Measurements from ENCODE around the gene CLEC6A.
"Not testable (repeated sequence)": the region's sequence is repeated elsewhere in the genome, so short reads cannot be mapped to it uniquely, and the experiment has no call there.

DNA sequence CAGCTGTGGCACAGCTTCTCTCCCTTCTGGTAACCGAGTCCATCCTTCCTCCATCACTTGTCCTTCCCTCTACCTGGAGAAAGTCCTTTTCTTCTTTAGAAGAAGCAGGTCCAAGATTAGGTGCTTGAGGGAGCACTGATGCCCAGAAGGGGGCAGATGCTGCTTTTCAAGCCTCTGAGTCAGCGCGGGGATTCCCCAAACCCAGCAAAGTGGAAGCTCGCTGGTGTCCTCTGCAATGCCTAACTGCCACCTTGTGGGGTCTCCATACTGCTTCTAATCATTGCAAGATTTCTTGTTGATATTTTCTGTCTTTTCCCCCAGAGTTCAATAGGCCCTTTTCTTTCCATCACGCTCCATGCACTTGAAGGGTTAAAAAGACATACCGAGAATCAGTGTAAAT lies 36.2 kb upstream of the CLEC6A start:
- TF ChIP-seq, protein P1, sequence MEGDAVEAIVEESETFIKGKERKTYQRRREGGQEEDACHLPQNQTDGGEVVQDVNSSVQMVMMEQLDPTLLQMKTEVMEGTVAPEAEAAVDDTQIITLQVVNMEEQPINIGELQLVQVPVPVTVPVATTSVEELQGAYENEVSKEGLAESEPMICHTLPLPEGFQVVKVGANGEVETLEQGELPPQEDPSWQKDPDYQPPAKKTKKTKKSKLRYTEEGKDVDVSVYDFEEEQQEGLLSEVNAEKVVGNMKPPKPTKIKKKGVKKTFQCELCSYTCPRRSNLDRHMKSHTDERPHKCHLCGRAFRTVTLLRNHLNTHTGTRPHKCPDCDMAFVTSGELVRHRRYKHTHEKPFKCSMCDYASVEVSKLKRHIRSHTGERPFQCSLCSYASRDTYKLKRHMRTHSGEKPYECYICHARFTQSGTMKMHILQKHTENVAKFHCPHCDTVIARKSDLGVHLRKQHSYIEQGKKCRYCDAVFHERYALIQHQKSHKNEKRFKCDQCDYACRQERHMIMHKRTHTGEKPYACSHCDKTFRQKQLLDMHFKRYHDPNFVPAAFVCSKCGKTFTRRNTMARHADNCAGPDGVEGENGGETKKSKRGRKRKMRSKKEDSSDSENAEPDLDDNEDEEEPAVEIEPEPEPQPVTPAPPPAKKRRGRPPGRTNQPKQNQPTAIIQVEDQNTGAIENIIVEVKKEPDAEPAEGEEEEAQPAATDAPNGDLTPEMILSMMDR (IDR thresholded peaks at IDR 0.05; ENCODE audit: low read depth, low read length), result not testable (repeated sequence)
- not testable (repeated sequence) for TF ChIP-seq EZH2phosphoT487 (IDR thresholded peaks at IDR 0.05; ENCODE audit: low read depth)

Measured in OCI-LY3 (cell line).